Epithelial cell of proximal tubule (primary cell): ENCODE results near the gene LRRK1. TPM values are rescaled to one million over a fixed set of nuclear protein-coding genes. Genes with fewer than 3 reads are reported as not detected.

Experiments used
- DNase-seq: peaks from one replicate; pipeline ENCODE4 v3.0.0-alpha.2; 2011; ENCODE audit warnings: low read depth
- H3K4me3 ChIP-seq: 2 replicates; pipeline ENCODE4 v1.5.1; 2011; ENCODE audit warnings: low read depth, mild to moderate bottlenecking, low read length
- CTCF ChIP-seq: conservative IDR thresholded peaks from 2 replicates; pipeline ENCODE4 v1.5.1; 2012; ENCODE audit warnings: low read depth, mild to moderate bottlenecking, low read length
- total RNA-seq: library from RNA; depleted of rRNA; stranded (reverse); fragments of >200 nt; gene quantifications from 2 replicates; pipeline ENCODE4 v1.2.3, GENCODE V29; 2015

The LRRK1 gene
- total RNA-seq, 1 donor from 2014 or later, result 8.1 TPM

- DNase-seq, result no peak
- no peak for TF ChIP-seq CTCF
- no peak overlapping the region for H3K4me3 ChIP-seq
These were observed 13.7 kb downstream of the LRRK1 start for GRCh38 chr15:100932676-100933348.

- no peak overlapping the region for H3K4me3 ChIP-seq
- no peak for TF ChIP-seq CTCF
- DNase-seq, result no peak
These were observed 15.0 kb downstream of the LRRK1 start for GRCh38 chr15:100934166-100934565.

- peak; percentile 30 for TF ChIP-seq CTCF
- H3K4me3 ChIP-seq, result no peak overlapping the region
- no peak for DNase-seq
These were observed 15.6 kb downstream of the LRRK1 start for GRCh38 chr15:100934726-100935125.

- H3K4me3 ChIP-seq, result no peak overlapping the region
- DNase-seq, result no peak
- no peak for TF ChIP-seq CTCF
These were observed 18.0 kb downstream of the LRRK1 start for GRCh38 chr15:100937171-100937570.

- no peak for DNase-seq
- TF ChIP-seq CTCF, result no peak
- H3K4me3 ChIP-seq, result no peak overlapping the region
These were observed 20.6 kb downstream of the LRRK1 start for GRCh38 chr15:100939791-100940190.

GRCh38 chr15:100940767-100941379 lies 21.7 kb downstream of the LRRK1 start:
- no peak overlapping the region for H3K4me3 ChIP-seq
- TF ChIP-seq CTCF, result no peak
- DNase-seq, result no peak

GRCh38 chr15:100941536-100941935 lies 22.4 kb downstream of the LRRK1 start:
- H3K4me3 ChIP-seq, result no peak overlapping the region
- TF ChIP-seq CTCF, result no peak
- DNase-seq, result no peak
